Hematopoietic multipotent progenitor cell (in vitro differentiated cells): ENCODE measurements around the gene RAB7A. TPM values are rescaled to one million over a fixed set of nuclear protein-coding genes. Genes with fewer than 3 reads are reported as not detected.
A peak's percentile ranks its signal among the peaks of the same experiment; 100 is the strongest.
"Not testable (repeated sequence)": the region's sequence is repeated elsewhere in the genome, so short reads cannot be mapped to it uniquely, and the experiment has no call there.

Experiments
- DNase-seq, 3 donors: peaks; one replicate each; pipeline ENCODE4 v3.0.0-alpha.2; 2011 to 2015; ENCODE audit warnings: low read depth in 2 of 3, low spot score in 2 of 3
- total RNA-seq: library from RNA; depleted of rRNA; stranded (reverse); fragments of >200 nt; gene quantifications from one replicate; pipeline ENCODE4 v1.2.3, GENCODE V29; 2012

Gene RAB7A
- total RNA-seq, 1 donor = 51.4 TPM

DNA sequence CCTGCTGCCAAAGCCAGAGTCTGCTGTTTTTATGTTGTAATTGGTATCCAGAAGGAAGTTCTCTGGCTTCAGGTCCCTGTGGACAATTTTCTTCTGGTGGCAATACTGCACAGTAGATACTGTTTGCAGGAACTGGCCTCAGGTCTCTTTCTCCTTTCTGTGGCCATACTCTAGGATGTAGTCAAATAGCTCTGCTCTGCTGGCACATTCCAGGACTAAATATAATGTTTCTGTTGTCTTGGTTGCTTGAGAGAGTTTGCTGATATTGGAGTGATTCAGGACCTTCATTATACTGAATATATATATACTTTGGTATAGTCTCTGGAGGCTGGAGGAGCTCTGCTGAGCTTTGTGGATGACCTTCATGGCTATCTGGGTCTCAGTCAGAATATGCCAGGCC is 23.1 kb downstream of the RAB7A start:
- no peak for DNase-seq

- DNase-seq = not testable (repeated sequence)
Observed at GRCh38 chr3:128749561-128749960, 23.6 kb downstream of the RAB7A start.

DNA sequence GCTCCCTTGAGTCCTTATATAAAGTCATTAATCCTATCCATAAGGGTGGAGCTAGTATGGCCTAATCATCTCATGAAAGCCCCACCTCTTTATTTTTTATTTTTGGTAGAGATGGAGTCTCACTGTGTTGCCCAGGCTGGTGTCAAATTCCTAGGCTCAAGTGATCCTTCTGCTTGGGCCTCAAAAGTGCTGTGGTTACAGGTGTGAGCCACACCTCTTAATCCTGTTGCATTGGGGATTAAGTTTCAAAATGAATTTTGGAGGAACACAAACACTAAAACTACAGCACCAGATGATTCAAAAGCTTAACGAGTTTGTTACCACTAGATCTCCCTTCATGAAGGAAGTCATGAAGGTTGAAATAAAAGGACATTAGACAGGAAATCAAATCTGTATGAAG is 27.7 kb downstream of the RAB7A start:
- no peak for DNase-seq

GRCh38 chr3:128760042-128760441 is 34.1 kb downstream of the RAB7A start:
- no peak for DNase-seq

- no peak for DNase-seq
Observed at GRCh38 chr3:128760881-128761280, 34.9 kb downstream of the RAB7A start.

- DNase-seq = no peak
Observed at GRCh38 chr3:128761392-128761791, 35.4 kb downstream of the RAB7A start.

GRCh38 chr3:128763967-128764366 is 38.0 kb downstream of the RAB7A start:
- no peak for DNase-seq

GRCh38 chr3:128764863-128765262 is 38.9 kb downstream of the RAB7A start:
- DNase-seq = no peak

- DNase-seq = no peak
Observed at GRCh38 chr3:128767094-128767750, 41.2 kb downstream of the RAB7A start.

DNA sequence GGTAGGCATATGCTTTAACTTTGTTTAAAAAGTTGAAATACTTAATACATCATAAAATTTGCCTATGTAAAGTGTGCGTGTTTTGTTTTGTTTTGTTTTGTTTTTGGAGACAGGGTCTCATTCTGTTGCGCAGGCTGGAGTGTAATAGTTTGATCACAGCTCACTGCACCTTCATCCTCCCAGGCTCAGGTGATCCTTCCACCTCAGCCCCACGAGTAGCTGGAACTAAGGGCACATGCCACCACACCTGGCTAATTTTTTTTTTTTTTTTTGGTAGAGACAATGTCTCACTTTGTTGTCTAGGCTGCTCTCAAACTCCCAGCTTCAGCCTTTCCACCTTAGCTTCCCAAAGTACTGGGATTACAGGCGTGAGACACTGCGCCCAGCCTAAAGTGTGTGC is 42.5 kb downstream of the RAB7A start:
- DNase-seq = no peak

- DNase-seq = no peak
Observed at GRCh38 chr3:128770387-128770786, 44.4 kb downstream of the RAB7A start.

GRCh38 chr3:128773189-128773588 is 47.2 kb downstream of the RAB7A start:
- DNase-seq = not testable (repeated sequence)

- not testable (repeated sequence) for DNase-seq
Observed at GRCh38 chr3:128773592-128773991, 47.6 kb downstream of the RAB7A start.

DNA sequence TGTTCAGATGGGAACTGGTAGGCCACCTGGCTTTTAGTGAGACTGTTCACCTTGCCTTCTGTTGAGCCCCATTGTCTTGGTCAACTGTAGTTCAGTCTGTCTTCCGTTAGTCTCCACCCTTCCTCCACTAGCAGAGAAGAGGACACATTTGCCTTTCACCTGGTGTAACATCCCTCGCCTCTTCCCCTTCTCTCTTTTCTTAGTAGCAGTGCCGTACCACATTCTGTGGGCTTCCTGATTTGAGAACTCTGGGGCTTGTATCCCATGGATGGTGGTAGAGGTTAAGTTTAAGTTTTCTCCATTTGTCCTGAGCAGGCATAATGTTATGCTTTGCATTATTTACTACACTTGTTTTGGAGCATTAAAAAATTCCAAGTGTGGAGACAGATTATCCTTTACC is 49.3 kb downstream of the RAB7A start:
- DNase-seq = no peak

- DNase-seq = no peak
Observed at GRCh38 chr3:128775906-128776542, 50.0 kb downstream of the RAB7A start.

GRCh38 chr3:128780101-128780837 is 54.3 kb downstream of the RAB7A start:
- DNase-seq = no peak

DNA sequence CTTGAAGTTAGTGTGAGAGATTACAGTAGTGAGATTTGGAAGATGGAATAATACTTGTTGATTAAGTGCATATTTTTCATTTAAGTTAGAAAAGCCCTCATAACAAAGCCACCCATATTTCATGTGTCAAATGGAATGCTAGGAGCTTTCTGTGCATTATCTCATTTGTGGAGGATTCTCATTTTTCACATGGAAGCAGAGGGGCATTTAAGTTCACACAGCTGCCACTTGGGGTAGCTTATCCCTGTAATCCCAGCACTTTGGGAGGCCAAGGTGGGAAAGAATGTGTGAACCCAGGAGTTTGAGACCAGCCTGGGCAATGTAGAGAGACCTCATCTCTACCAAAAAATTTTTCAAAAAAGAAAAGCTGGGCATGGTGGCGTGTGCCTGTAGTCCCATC is 55.2 kb downstream of the RAB7A start:
- no peak for DNase-seq

GRCh38 chr3:128782282-128783146 is 56.5 kb downstream of the RAB7A start:
- no peak for DNase-seq

DNA sequence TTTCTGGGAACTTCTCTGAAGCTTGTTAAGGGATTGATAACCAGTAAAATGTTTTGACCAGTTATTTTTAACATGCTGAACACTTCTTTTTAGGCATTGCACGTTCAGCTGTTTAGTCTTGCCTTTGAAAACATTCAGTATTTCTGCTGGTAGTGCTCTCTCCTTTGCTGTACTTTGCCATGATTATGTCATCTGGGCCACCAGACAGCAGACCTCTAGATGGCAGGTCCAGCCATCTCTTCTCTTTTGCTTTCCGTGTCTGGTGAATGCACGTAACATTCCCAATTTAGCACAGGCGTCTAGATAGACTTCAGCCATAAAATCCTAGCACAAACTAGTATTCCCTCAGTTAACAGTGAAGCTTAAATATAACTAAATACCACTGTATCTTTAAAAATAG is 57.8 kb downstream of the RAB7A start:
- DNase-seq = no peak

DNA sequence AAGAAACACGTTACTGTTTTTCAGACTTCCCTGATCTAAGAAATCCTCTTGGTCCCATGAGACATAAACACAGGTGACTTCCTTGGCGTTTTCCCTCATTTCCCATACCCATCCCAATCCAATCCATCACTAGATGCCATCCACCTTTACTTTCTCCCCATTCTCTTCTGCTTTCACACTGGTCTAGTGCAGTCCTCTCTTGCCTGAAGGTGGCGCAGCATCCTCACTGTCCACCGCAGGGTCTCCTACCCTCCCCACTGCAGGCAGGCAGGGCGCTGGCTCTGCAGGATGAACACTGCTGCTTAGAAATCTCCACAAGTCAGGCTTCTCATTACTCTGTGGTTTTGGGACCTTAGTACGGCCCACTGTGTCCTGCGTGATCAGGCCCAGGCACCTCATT is 58.2 kb downstream of the RAB7A start:
- DNase-seq = peak in 2 of 3 donors; percentile 69 to 84

GRCh38 chr3:128784843-128785242 is 58.9 kb downstream of the RAB7A start:
- DNase-seq = no peak
